T-helper 2 cell (primary cell): ENCODE results near the gene IGLL5.

ENCODE experiments used
- DNase-seq, 5 experiments: peaks; one replicate each; pipeline versions ENCODE4 v3.0.0 to v3.0.0-alpha.2; 2012 to 2022

Gene IGLL5

DNA sequence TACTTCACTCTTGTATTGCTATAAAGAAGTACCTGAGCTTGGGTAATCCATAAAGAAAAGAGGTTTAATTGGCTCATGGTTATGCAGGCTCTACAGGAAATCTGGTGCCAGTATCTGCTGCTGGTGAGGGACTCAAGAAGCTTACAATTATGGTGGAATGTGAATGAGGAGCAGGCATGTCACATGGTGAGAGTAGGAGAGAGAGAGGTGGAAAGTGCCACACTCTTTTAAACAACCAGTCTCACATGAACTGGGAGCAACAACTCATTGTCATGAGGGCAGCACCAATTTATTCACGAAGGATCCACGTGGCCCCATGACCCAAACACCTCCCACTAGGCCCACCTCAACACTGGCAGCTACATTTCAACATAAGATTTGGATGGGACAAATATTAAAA, 24.6 kb upstream of the IGLL5 start:
- DNase-seq: no peak

DNA sequence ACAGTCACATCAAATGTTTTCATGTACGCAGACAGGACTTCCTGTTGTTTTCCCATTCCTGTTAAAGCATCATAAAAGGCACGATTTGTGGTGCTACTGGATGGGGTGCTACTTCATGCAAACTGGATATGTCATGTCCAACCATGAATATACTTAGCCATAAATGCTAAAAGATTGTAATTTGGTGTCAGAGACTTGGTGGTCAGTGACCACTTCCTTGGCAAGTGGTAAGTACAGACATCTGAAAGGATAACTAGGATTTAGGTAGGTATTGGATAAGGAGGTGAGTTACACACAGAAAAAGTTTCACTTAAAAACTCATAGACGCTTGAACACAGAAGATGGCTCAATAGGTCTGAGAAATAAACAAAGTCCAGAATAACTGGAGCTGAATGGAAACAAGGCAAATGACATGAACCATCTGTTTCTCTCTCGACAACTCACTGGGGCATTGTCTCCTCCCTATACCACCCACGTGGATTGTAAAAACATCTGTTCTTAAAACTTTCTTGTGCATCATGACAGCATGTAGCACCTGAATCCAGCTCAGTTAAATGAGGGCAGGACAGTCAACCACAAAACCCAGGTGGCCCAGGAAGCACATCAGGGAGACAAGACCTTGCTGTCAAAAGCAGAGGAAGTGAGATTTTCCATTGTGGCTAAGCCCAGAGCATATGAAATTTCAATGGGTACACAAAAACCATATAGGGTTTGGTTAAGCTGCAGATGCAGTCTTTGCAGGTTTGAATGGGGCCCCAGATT, 22.1 kb upstream of the IGLL5 start:
- peak in 2 of 5 experiments; percentile 52 to 64 for DNase-seq

DNA sequence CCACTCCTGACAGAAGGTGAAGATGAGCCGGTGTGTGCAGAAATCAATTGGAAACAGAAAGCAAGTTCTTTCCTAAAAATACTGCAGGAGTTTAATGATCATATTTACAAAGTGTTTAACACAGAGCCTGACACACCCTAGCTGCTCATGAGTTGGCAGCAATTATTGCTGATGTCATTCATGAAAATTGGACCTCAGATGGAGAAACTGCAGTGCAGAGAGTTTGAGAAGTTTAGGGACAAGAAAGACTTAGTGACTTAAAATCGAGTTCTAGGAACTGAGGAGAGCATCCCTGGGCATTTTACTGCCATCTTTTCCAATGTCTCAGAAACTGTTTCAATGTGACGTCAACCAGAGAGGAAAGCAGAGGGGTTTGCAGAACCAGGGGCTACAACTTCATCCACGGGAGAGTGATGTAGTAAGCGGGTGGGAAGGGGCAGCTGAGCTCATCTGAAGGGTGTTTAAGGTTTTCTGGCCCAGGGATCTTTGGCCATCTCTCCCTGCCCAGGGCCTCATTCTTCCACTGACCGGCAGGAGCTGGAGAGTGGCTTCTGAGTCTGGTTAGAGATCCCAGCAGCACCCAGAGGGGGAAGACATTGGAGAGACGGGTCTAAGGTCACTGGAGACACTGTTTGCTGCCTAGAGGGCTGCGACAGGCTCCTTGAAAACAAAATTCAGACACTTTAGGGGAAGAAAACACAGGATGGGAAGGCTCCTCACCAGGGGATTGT, 21.1 kb upstream of the IGLL5 start:
- no peak for DNase-seq

DNA sequence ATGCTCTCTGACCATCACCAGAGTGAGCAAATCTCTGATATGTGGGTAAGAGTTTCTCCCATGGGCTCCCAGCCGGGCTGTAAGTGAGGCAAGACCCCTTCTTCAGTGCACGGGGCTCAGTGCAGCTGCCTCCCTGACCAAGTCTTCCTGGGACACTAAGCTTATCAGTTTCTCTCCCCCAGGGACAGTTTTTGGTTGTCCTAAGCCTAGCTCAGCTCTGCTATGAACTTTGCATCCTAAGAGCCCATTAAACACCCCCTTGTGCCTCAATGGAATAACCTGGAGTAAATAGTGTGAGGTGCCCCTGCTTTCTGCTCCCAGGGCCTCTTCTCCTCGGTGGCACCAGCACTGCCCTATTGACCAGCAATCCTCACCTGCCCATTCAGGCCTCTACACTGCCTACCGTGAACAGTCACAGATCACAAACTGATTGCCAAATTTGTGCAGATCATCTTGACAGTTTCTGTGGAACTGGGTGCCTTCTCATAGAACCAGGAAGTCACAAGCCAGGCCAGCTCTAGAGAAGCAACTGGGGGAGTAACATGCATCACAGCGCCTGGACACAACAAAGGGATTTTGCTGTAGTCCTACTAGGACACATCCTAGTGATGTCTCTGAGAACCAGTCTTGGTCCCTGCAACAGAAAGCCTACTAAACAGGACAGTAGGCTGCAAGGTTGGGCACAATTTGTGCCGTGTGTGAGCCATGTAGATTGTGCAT, 19.5 kb upstream of the IGLL5 start:
- DNase-seq: no peak

DNA sequence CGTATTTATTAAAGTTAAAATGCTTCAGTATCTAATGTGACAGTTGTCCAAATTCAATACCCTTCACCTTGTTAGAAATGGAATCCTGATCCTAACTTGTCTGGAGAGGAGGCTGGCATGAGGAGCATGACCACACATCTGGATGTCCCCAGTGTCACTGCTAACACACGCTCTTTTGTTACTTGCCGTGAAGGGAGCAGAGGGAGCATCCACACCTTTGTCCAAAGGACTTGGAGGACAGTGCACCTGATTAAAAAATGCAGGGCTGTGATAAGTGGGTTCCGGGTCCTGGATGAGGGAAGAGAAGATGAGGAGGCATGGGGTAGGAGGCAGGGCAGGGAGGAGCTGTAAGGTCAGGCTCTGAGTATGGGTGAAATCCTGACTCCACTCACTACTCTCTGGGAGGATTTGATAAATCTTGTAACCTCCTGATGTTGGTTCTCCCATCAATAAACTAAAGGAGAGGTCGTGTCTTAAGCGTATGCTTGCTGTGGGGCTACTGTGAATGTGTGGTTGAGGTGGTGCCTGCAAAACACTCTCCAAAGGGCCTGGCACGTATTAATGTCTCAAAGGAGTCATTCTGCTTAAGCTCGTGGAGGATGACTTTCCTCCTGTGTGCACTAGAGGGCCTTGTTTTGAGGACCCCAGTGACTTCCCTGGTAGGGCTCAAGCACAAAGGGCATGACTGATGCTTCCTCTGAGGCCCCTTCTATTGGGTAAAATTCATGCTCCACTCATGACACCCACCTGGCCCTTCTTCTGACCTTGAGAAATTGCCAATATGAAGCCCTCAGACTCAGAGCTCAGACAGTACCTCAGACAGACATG, 16.8 kb upstream of the IGLL5 start:
- peak in 1 of 5 experiments; percentile 26 for DNase-seq

DNA sequence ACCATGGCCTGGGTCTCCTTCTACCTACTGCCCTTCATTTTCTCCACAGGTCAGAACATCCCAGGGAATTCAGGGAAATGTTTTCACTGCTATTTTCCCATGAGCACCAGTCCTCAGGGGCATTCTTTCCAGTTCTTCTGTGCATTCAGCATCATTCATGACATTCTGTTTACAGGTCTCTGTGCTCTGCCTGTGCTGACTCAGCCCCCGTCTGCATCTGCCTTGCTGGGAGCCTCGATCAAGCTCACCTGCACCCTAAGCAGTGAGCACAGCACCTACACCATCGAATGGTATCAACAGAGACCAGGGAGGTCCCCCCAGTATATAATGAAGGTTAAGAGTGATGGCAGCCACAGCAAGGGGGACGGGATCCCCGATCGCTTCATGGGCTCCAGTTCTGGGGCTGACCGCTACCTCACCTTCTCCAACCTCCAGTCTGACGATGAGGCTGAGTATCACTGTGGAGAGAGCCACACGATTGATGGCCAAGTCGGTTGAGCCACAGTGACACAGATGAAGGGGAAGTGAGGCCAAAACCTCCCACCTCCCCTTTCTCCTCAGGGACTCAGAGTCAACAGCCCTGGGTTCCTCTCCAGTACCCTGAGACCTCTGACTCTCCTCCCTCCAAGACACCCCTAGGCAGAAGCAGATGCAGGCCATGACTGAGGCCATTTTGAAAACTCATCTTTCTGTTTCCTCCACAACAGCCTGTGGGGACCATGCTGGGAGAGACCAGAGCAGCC, 15.9 kb upstream of the IGLL5 start:
- DNase-seq: no peak

DNA sequence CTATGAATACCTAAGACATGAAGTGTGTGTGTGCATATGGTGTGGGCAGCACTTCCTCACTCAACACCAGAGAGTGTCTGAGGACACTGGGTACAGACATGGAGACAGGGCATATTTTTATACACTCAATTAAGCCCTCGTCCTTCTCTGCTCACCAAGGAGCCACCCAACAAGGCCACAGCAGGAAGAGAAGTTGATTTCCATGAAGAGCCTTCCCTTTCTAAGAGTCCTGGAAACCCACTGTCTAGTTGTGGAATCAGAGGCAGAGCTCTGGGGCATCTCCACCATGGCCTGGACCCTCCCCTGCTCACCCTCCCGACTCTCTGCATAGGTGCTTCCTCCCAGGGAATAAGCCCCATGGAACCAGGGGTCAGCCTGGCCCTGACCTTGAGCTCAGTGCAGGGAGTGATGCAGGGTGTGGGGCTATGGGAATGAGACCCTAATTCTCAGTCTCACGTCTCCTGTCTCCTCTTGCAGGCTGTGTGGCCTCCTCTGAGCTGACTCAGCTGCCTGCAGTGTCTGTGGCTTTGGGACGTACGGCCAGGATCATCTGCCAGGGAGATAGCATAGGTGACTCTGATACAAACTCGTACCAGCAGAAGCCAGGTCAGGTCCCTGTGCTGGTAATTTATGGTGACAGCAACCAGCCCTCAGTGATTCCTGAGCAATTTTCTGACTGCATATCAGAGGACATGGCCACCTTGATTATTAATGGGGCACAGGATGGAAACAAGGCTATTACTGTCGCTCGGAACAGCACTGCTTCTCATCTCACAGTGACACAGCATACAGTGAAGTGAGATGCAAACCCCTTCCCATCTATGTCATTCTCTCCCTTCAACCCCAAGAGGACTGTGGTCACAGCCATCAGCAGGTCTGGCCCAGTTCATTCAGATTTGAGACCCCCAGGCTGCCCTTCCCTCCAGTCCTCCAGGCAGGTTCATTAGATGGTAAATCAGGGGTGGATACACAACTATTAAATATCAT, 14.6 kb upstream of the IGLL5 start:
- DNase-seq: no peak

DNA sequence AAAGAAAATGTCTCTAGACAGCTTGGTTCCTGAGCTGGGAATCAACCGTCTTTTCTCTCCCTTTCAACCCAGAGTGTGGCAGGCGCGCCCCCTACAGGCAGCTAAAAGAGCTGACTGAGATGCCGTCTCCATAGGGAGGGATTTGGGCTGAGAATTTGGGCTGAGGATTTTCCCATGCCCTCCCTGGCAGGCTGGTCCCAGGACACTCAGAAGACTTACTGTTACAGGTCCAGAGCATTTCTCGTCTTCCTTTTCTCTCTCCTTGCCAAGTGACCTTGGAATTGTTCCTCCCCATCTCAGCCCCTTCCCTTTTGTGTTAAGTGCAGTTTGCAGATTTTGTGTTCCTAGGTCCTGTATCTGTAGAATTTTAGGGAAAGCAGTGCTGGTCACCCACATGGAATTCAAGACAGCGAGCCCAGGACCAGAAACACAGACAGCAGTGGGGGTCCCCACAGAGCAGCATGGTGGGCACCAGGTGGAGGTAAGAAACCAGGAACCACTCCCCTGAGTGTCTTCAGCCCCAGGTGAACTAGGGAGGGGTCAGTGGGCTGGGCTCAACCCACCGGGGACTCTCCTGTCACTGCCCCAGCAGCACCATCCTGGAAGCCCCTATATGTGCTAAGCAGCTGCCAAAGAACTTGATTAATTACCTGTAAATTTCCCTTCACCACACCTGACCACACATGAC, 9.9 kb upstream of the IGLL5 start:
- DNase-seq: peak; percentile 52 to 68 (median 61)

DNA sequence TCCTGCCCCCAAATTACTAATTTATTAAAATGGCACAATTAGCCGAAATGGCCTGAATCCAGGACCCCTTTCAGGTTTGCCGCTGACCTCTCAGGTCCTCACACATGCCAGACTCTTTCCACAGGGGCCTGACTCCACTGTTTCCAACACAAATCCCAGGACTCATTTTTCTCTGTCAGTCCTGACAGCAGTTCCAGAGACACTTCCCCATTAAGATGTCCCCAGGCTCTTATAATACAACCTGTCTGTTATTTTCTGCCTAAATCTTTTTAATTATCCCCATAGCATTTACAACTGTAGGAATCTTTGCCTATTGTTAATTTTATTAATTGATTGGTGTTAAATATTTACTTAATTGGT, 9.4 kb upstream of the IGLL5 start:
- no peak for DNase-seq

DNA sequence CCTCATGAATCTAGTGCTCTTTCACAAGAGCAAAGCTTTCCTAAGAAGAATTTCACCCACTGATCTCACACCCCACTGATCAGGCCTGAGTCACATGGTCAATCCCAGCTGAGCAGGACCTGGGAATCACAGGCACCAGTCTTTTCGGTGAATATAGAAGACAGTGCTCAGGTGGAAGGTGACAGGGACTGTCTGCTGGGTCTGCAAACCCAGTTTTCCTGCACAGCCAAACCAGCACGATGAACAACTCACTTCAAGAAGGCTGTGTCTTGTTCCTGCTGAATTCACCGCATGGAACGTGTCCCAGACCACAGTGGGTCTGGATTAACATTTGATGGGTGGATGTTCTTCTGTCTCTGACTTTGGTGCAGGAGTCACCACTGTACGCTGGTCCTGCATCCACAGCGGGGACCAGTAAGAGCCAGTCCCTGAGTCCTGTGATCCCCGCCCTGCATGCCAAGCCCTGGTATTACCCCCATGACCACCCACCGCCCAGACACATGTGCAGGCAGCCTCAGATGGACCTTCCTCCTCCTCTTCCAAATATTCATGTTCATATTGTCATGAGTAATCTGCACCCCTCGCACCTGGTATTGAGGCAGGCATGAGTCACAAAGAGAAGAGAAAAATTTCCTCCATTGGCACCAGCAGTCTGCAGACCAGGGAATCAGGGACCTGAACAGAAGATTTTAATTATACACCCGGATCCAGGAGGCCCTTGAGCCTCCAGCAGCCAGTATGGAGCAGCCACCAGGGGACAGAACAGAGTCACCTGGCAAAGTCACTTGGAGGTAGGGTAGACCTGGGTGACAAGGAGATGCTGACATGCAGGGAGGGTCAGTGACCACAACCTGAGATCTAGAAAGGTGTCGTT, 8.6 kb upstream of the IGLL5 start:
- no peak for DNase-seq

DNA sequence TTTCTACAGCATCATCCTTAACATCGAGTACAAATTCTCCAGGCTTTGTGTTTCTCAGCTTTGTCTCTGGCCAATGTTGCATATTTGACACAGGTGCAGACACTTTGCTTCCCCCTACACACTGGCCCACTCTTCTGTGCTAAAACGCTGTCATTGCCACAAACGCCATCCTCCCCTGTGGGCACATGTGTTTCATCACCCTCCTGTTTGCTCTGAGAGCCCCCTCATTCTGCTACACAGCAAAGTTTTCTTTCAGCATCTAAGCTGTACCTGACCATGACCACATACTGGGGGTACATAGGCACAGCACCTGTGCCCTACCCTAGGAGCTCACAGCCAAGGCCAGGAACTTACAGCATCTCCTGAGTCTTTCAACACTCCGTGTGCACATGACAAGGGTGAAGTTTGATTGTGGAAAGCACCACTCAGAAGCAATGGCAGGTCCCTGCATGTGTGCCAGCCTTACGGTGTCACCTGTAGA, 7.9 kb upstream of the IGLL5 start:
- no peak for DNase-seq

DNA sequence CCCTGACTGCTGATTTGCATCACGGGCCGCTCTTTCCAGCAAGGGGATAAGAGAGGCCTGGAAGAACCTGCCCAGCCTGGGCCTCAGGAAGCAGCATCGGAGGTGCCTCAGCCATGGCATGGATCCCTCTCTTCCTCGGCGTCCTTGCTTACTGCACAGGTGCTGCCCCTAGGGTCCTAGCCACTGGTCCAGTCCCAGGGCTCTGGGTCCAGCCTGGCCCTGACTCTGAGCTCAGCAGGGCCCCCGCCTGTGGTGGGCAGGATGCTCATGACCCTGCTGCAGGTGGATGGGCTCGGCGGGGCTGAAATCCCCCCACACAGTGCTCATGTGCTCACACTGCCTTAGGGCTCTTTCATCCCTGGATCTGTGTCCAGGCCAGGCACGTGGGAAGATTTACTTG, 7.0 kb upstream of the IGLL5 start:
- no peak for DNase-seq

DNA sequence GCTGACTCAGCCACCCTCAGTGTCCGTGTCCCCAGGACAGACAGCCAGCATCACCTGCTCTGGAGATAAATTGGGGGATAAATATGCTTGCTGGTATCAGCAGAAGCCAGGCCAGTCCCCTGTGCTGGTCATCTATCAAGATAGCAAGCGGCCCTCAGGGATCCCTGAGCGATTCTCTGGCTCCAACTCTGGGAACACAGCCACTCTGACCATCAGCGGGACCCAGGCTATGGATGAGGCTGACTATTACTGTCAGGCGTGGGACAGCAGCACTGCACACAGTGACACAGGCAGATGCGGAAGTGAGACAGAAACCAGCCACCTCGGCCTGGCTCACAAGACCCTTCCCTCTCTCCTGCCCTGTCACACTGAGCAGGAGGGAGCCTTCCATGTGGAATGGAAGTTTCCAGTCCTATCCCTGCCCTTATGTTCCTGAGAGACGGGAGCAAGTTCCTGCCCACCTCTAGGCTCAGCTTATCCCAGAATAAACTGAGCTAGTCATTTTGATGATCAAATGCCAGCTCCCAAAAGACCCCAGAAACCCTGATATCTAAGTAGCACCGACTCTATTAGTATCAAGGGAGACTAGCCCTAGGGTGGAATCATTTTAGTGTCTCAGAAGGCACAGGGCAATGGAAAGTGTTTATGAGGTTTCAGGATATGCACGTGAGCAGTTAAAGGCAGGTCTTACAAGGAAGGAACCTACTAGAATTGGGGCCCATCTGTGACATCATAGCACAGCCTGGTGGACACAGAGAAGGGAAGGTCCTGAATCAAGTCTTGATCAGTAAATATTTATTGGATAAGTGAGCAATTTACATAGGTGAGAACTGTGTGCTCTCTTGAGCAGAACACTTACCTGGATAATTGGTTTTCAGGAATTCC, 6.3 kb upstream of the IGLL5 start:
- peak in 1 of 5 experiments; percentile 12 for DNase-seq

DNA sequence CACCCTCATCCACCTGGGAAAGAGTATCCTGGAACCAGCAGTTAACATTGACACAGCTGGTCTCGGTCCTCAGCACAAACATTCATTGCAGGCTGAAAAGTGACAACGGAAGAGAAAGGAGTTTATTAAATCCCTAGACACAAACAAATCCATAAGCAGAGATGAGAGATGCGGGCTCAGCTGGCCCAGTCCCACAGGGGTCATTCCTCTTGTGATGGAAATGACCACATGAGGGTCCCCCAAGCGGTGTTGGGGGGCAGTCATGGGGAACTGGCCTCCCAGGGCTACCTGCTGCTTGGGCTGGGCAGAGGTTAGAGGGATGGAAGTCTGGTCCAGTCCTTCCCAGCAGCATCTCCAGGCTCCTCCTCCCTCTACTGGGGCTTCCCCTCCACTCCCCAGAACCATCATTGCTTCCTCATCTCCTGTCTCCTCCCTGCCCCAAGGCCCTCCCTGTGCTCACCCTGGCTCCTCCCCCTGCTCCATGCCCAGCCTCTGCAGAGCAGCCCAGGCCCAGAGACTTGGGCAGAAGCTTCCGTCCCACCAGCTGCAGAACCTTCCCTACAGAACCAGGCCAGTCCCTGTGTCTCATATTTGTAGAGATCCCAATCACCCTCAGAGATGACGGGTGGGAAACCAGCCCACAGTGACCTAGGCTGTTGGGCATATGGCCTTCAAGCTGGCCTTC, 5.4 kb upstream of the IGLL5 start:
- DNase-seq: no peak

DNA sequence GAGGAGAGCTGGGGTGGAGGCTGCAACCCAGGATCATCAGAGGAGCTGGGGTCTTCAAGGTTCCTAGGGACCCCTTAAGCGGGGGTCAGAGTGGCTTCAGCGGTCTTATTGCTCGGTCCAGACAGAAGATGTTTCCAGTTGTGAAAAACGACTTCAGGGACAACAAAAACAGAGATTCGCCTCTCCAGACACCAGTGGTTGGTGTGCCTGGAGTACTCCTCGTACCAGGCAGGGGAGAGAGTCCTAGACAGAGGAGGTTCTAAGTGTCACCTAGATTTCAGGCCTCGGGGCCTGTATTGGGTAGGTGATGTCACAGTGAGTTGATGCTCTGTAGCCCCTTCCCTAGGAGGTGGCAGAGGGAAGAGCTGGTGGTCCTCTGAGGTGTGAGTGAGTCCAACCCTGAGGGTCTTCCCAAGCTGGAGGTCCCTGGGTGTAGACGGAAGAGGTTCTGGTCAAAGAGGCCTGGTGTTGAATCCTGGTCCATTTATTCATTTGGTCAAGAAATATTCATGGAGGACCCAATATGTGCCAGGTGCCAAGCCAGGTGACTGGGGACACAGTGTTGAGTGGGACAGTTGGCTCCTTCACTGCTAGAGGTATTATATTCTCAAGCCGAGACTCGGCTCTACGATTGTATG, 4.4 kb upstream of the IGLL5 start:
- no peak for DNase-seq

DNA sequence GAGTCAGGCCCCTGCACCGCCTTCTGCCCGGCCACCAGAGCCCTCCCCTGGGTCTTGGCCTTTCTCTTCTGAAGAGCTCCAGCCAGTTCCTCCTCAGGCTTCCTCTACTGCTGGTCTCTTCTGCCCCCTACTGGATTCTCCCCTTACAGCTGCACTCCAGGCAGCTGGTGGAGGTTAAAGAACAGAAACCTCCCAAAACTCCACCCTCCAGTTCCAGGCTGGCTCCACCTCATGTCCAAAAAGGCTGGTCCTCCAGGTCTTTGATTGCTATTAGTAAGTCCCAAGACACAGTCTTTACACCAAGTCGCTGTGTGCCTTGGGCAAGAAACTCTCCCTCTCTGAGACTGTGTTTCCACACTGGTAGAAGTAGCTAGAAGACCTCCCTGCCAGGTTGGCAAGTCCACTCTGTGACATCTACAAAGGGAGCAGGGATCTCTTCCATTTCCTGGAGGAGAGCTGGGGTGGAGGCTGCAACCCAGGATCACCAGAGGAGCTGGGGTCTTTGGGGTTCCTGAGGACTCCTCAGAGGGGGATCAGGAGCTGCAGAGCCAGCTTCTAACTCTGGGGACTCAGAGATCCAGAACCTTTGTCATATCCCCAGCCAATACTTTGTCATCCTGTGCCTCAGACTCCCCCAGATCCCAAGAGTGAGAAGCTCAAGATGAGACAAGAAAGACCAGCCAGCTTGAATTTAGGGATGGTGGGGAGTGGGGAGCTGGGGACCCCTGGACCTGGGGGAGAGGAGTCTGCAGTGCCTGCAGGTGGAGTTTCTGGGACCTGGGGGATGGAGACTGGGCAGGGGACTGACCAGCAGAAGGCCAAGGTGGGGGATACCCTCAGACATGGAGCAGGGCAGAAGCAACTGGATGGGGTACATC, 3.4 kb upstream of the IGLL5 start:
- peak in 4 of 5 experiments; percentile 28 to 70 (median 54) for DNase-seq
